GM23338 (cell line): ENCODE results near the gene TNFSF9. TPM values are rescaled to one million over a fixed set of nuclear protein-coding genes. Genes with fewer than 3 reads are reported as not detected.

Experiments
- ATAC-seq: fragments of 200-7000 bp; cut with Tn5 transposase; 3 replicates; pipeline ENCODE4 v1.9.1; 2020
- DNase-seq: peaks from one replicate; pipeline ENCODE4 v3.0.0-alpha.2; 2015; ENCODE audit warnings: low spot score
- H2AFZ ChIP-seq: fragments of 200-600 bp; sonication (generic); 2 replicates; pipeline ENCODE4 v1.8.0; 2016; ENCODE audit warnings: antibody characterized with exemption, mild to moderate bottlenecking, moderate library complexity
- H3F3A ChIP-seq: fragments of 200-600 bp; sonication (generic); replicated peaks from 2 replicates; pipeline ENCODE4 v1.8.0; 2017; ENCODE audit warnings: antibody characterized with exemption, mixed run types, low read depth
- H3K27ac ChIP-seq: fragments of 200-600 bp; sonication (generic); 2 replicates; pipeline ENCODE4 v1.6.1; 2016; ENCODE audit warnings: low read depth
- H3K27me3 ChIP-seq: fragments of 200-600 bp; sonication (generic); 2 replicates; pipeline ENCODE4 v1.8.0; 2016; ENCODE audit warnings: mild to moderate bottlenecking, mixed run types, moderate library complexity; ENCODE audit not compliant: insufficient read depth
- H3K36me3 ChIP-seq: fragments of 200-600 bp; sonication (generic); 2 replicates; pipeline ENCODE4 v1.8.0; 2016; ENCODE audit warnings: mild to moderate bottlenecking; ENCODE audit not compliant: insufficient read depth
- H3K4me1 ChIP-seq: fragments of 200-600 bp; sonication (generic); 2 replicates; pipeline ENCODE4 v1.8.0; 2016; ENCODE audit warnings: mild to moderate bottlenecking, moderate library complexity; ENCODE audit not compliant: insufficient read depth
- H3K4me2 ChIP-seq: fragments of 200-600 bp; sonication (generic); 2 replicates; pipeline ENCODE4 v1.7.1; 2017; ENCODE audit warnings: mixed run types
- H3K4me3 ChIP-seq: fragments of 200-600 bp; sonication (generic); 2 replicates; pipeline ENCODE4 v1.6.1; 2016; ENCODE audit warnings: mixed run types
- H3K79me2 ChIP-seq: fragments of 200-600 bp; sonication (generic); replicated peaks from 2 replicates; pipeline ENCODE4 v1.8.0; 2017; ENCODE audit warnings: mild to moderate bottlenecking; ENCODE audit not compliant: insufficient read depth
- H3K9me2 ChIP-seq: fragments of 200-600 bp; sonication (generic); 2 replicates; pipeline ENCODE4 v1.8.0; 2017; ENCODE audit not compliant: insufficient read depth
- H4K20me1 ChIP-seq: fragments of 200-600 bp; sonication (generic); replicated peaks from 2 replicates; pipeline ENCODE4 v1.8.0; 2017; ENCODE audit warnings: mild to moderate bottlenecking; ENCODE audit not compliant: insufficient read depth
- H3K27ac Mint-ChIP-seq: 2 replicates; pipeline ENCODE4 v1.8.0; 2020; ENCODE audit warnings: inconsistent platforms, mild to moderate bottlenecking, moderate library complexity, mixed read lengths
- H3K27me3 Mint-ChIP-seq: 3 replicates; pipeline ENCODE4 v1.8.0; 2022; ENCODE audit warnings: low read depth, mild to moderate bottlenecking, moderate library complexity, mixed read lengths, inconsistent platforms; ENCODE audit not compliant: insufficient read depth, poor library complexity
- H3K36me3 Mint-ChIP-seq: 3 replicates; pipeline ENCODE4 v1.8.0; 2021; ENCODE audit warnings: low read depth, mild to moderate bottlenecking, inconsistent platforms, moderate library complexity, mixed read lengths
- H3K4me1 Mint-ChIP-seq: 3 replicates; pipeline ENCODE4 v1.8.0; 2020; ENCODE audit warnings: mild to moderate bottlenecking, inconsistent platforms, mixed read lengths
- H3K4me3 Mint-ChIP-seq: 3 replicates; pipeline ENCODE4 v1.8.0; 2021; ENCODE audit warnings: moderate library complexity, mild to moderate bottlenecking, inconsistent platforms, mixed read lengths
- H3K9me3 Mint-ChIP-seq: 3 replicates; pipeline ENCODE4 v1.8.0; 2020; ENCODE audit warnings: moderate library complexity, mild to moderate bottlenecking, inconsistent platforms, mixed read lengths
- EZH2 ChIP-seq: fragments of 200-600 bp; sonication (generic); IDR thresholded peaks from one replicate; pipeline ENCODE4 v1.8.0; 2017; ENCODE audit warnings: antibody characterized with exemption, mild to moderate bottlenecking, low read depth; ENCODE audit not compliant: unreplicated experiment
- JUNB ChIP-seq: IDR thresholded peaks from one replicate; pipeline ENCODE4 v1.6.1; 2016; ENCODE audit warnings: antibody characterized with exemption; ENCODE audit not compliant: unreplicated experiment
- POLR2AphosphoS5 ChIP-seq: IDR thresholded peaks from 2 replicates; pipeline ENCODE4 v1.6.1; 2016; ENCODE audit warnings: antibody characterized with exemption, low read depth
- ZNF114 ChIP-seq: fragments of 250-450 bp; sonication (Bioruptor Pico); IDR thresholded peaks from 2 replicates; pipeline ENCODE4 v1.5.0; 2020; ENCODE audit warnings: mild to moderate bottlenecking, moderate library complexity
- polyA plus RNA-seq: library from polyadenylated mRNA; unstranded; fragments of >200 nt; fragmentation: Nextera tagmentation; extraction: Ambion mirVana; gene quantifications from 2 replicates; pipeline ENCODE4 v1.2.1, GENCODE V29; 2016
- total RNA-seq: library from RNA; depleted of rRNA; stranded (reverse); fragments of >200 nt; shearing (Covaris generic); gene quantifications from 2 replicates; pipeline ENCODE4 v1.2.3, GENCODE V29; 2014
- TF ChIP-seq, protein P1 (sequence below), 2 experiments: fragments of 200-600 bp in 1 of 2; sonication (generic) in 1 of 2; conservative IDR thresholded peaks; 2 replicates each; pipeline versions ENCODE4 v1.5.1 to v1.6.1; 2016 to 2017; ENCODE audit warnings: antibody characterized with exemption in 2 of 2, low read depth in 2 of 2, mild to moderate bottlenecking in 2 of 2, moderate library complexity in 1 of 2
- TF ChIP-seq, protein P2 (sequence below): fragments of 250-450 bp; sonication (Bioruptor Pico); IDR thresholded peaks from 2 replicates; pipeline ENCODE4 v1.5.0; 2020; ENCODE audit warnings: mild to moderate bottlenecking, moderate library complexity
- TF ChIP-seq, protein P3 (sequence below): IDR thresholded peaks from 2 replicates; pipeline ENCODE4 v1.6.1; 2016; ENCODE audit warnings: antibody characterized with exemption

Gene TNFSF9
- total and polyA plus RNA-seq, 2 experiments from 2014 or later, result 2.6 to 9.1 TPM

DNA sequence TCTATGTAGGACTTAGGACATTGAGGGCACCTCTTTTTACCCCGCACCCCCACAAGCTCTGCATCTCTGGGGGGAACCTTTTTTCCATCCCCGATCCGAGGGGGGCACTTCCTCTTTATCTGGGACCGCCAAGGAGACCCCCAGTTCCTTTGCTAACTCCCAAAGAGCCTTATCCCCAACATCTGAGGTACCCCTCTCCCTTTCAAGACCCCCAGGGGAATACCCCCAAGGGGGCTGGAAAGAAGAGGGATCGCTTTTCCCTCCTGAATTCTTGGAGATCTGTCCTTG is 1.1 kb downstream of the TNFSF9 start:
- peaks cover 28% of the 10 kb centered on the region for H3K36me3 Mint-ChIP-seq
- TF ChIP-seq POLR2AphosphoS5 (no peak), EZH2 (no peak), JUNB (no peak), ZNF114 (CRISPR knock-in tag) (no peak)
- TF ChIP-seq, protein P1, sequence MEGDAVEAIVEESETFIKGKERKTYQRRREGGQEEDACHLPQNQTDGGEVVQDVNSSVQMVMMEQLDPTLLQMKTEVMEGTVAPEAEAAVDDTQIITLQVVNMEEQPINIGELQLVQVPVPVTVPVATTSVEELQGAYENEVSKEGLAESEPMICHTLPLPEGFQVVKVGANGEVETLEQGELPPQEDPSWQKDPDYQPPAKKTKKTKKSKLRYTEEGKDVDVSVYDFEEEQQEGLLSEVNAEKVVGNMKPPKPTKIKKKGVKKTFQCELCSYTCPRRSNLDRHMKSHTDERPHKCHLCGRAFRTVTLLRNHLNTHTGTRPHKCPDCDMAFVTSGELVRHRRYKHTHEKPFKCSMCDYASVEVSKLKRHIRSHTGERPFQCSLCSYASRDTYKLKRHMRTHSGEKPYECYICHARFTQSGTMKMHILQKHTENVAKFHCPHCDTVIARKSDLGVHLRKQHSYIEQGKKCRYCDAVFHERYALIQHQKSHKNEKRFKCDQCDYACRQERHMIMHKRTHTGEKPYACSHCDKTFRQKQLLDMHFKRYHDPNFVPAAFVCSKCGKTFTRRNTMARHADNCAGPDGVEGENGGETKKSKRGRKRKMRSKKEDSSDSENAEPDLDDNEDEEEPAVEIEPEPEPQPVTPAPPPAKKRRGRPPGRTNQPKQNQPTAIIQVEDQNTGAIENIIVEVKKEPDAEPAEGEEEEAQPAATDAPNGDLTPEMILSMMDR (conservative IDR thresholded peaks at IDR 0.05; ENCODE audit: low read depth in 2 of 2), result no peak
- TF ChIP-seq, protein P2, sequence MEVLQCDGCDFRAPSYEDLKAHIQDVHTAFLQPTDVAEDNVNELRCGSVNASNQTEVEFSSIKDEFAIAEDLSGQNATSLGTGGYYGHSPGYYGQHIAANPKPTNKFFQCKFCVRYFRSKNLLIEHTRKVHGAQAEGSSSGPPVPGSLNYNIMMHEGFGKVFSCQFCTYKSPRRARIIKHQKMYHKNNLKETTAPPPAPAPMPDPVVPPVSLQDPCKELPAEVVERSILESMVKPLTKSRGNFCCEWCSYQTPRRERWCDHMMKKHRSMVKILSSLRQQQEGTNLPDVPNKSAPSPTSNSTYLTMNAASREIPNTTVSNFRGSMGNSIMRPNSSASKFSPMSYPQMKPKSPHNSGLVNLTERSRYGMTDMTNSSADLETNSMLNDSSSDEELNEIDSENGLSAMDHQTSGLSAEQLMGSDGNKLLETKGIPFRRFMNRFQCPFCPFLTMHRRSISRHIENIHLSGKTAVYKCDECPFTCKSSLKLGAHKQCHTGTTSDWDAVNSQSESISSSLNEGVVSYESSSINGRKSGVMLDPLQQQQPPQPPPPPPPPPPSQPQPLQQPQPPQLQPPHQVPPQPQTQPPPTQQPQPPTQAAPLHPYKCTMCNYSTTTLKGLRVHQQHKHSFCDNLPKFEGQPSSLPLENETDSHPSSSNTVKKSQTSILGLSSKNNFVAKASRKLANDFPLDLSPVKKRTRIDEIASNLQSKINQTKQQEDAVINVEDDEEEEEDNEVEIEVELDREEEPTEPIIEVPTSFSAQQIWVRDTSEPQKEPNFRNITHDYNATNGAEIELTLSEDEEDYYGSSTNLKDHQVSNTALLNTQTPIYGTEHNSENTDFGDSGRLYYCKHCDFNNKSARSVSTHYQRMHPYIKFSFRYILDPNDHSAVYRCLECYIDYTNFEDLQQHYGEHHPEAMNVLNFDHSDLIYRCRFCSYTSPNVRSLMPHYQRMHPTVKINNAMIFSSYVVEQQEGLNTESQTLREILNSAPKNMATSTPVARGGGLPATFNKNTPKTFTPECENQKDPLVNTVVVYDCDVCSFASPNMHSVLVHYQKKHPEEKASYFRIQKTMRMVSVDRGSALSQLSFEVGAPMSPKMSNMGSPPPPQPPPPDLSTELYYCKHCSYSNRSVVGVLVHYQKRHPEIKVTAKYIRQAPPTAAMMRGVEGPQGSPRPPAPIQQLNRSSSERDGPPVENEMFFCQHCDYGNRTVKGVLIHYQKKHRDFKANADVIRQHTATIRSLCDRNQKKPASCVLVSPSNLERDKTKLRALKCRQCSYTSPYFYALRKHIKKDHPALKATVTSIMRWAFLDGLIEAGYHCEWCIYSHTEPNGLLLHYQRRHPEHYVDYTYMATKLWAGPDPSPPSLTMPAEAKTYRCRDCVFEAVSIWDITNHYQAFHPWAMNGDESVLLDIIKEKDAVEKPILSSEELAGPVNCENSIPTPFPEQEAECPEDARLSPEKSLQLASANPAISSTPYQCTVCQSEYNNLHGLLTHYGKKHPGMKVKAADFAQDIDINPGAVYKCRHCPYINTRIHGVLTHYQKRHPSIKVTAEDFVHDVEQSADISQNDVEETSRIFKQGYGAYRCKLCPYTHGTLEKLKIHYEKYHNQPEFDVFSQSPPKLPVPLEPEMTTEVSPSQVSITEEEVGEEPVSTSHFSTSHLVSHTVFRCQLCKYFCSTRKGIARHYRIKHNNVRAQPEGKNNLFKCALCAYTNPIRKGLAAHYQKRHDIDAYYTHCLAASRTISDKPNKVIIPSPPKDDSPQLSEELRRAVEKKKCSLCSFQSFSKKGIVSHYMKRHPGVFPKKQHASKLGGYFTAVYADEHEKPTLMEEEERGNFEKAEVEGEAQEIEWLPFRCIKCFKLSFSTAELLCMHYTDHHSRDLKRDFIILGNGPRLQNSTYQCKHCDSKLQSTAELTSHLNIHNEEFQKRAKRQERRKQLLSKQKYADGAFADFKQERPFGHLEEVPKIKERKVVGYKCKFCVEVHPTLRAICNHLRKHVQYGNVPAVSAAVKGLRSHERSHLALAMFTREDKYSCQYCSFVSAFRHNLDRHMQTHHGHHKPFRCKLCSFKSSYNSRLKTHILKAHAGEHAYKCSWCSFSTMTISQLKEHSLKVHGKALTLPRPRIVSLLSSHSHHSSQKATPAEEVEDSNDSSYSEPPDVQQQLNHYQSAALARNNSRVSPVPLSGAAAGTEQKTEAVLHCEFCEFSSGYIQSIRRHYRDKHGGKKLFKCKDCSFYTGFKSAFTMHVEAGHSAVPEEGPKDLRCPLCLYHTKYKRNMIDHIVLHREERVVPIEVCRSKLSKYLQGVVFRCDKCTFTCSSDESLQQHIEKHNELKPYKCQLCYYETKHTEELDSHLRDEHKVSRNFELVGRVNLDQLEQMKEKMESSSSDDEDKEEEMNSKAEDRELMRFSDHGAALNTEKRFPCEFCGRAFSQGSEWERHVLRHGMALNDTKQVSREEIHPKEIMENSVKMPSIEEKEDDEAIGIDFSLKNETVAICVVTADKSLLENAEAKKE (CRISPR knock-in tag), result no peak
- TF ChIP-seq, protein P3, sequence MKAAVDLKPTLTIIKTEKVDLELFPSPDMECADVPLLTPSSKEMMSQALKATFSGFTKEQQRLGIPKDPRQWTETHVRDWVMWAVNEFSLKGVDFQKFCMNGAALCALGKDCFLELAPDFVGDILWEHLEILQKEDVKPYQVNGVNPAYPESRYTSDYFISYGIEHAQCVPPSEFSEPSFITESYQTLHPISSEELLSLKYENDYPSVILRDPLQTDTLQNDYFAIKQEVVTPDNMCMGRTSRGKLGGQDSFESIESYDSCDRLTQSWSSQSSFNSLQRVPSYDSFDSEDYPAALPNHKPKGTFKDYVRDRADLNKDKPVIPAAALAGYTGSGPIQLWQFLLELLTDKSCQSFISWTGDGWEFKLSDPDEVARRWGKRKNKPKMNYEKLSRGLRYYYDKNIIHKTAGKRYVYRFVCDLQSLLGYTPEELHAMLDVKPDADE, result no peak
- peak overlapping the region; percentile 72 for H3K4me3 ChIP-seq

More for the DNA sequence above, 1.1 kb downstream of the TNFSF9 start:
- H3K79me2 ChIP-seq, result no peaks in the 10 kb centered on the region
- H3K36me3 ChIP-seq, result no peaks in the 10 kb centered on the region; the same call in 1 of the 2 replicates
- H3K4me2 ChIP-seq, result peak overlapping the region; percentile 94
- peaks cover 57% of the 10 kb centered on the region for H3K27me3 ChIP-seq
- no peak for ATAC-seq
- Mint-ChIP-seq H3K27me3 (peaks cover 48% of the 10 kb centered on the region), H3K9me3 (peaks cover 60% of the 10 kb centered on the region), H3K27ac (no peak overlapping the region), H3K4me3 (peak overlapping the region; percentile 45), H3K4me1 (peaks cover 22% of the 10 kb centered on the region)
- peaks cover 10% of the 10 kb centered on the region for H3F3A ChIP-seq
- peaks cover 30% of the 10 kb centered on the region for H3K4me1 ChIP-seq
- H4K20me1 ChIP-seq, result no peaks in the 10 kb centered on the region
- H3K27ac ChIP-seq, result no peak overlapping the region
- no peaks in the 10 kb centered on the region for H3K9me2 ChIP-seq
- no peak overlapping the region for H2AFZ ChIP-seq
- DNase-seq, result no peak
